ENCODE results near the gene PAX5.
"Not testable (repeated sequence)": the region's sequence is repeated elsewhere in the genome, so short reads cannot be mapped to it uniquely, and the experiment has no call there.

The PAX5 gene

GRCh38 chr9:36871606-36872005, 162.5 kb downstream of the PAX5 start:
- DNase-seq: no peak

GRCh38 chr9:36870960-36871359, 163.1 kb downstream of the PAX5 start:
- no peak for DNase-seq

- not testable (repeated sequence) for DNase-seq
These were observed 164.5 kb downstream of the PAX5 start for GRCh38 chr9:36869605-36870004.

GRCh38 chr9:36868586-36869282, 165.3 kb downstream of the PAX5 start:
- no peak for DNase-seq

- no peak for DNase-seq
These were observed 166.2 kb downstream of the PAX5 start for GRCh38 chr9:36867672-36868471.

- DNase-seq: no peak
These were observed 166.8 kb downstream of the PAX5 start for GRCh38 chr9:36867241-36867640.

- no peak for DNase-seq
These were observed 167.2 kb downstream of the PAX5 start for GRCh38 chr9:36866840-36867239.

GRCh38 chr9:36865731-36866635, 168.1 kb downstream of the PAX5 start:
- no peak for DNase-seq

- no peak for DNase-seq
These were observed 169.3 kb downstream of the PAX5 start for GRCh38 chr9:36864491-36865410.

- DNase-seq: peak; percentile 43
These were observed 171.6 kb downstream of the PAX5 start for GRCh38 chr9:36862206-36863145.

- DNase-seq: no peak
These were observed 172.4 kb downstream of the PAX5 start for GRCh38 chr9:36861528-36862205.

GRCh38 chr9:36858805-36859375, 175.2 kb downstream of the PAX5 start:
- DNase-seq: no peak

- peak; percentile 76 for DNase-seq
These were observed 178.4 kb downstream of the PAX5 start for GRCh38 chr9:36855448-36856315.

- DNase-seq: no peak
These were observed 179.3 kb downstream of the PAX5 start for GRCh38 chr9:36854751-36855150.

GRCh38 chr9:36854034-36854433, 180.0 kb downstream of the PAX5 start:
- DNase-seq: no peak

GRCh38 chr9:36853233-36853632, 180.8 kb downstream of the PAX5 start:
- DNase-seq: no peak

GRCh38 chr9:36849943-36850342, 184.1 kb downstream of the PAX5 start:
- no peak for DNase-seq

- DNase-seq: no peak
These were observed 185.1 kb downstream of the PAX5 start for GRCh38 chr9:36848946-36849345.
